ENCODE results near the gene CCR6.
A peak's percentile ranks its signal among the peaks of the same experiment; 100 is the strongest.

The CCR6 gene

DNA sequence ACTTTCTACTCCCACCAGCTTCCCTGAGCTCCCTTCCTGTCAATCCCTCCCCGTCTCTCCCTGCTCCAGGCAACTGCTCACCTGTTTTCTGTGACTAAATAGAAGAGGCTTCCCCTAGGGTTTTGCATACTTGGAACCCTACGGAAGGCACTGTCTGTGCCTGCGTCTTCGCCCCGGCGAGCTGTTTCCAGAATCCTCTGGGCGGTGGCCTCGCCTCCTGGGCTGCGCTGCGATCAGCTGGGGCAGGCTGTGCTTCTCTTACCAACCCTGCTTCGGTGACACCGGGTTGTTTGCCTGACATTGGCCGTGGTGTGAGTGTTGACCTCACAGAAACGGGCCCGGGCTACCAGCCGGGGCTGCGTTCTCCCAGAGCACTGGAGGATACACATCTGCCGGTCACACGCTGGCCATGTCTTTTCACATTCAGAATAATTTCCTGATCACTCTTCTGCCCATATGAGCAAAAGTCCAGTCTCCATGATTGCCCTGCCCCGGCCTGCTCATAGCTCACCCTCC, 29.4 kb upstream of the CCR6 start:
- ChIA-PET CTCF (interaction anchor here (1.2 to 1.9 kb wide), 4 partner anchors 33 to 51 kb away, joined by 3 to 4 read pairs (median 4); no protein-coding TSS in a partner anchor), POLR2A (no interaction called here)
- H3K36me3 ChIP-seq (ENCODE audit: control insufficient read depth in 4 of 4, insufficient read depth in 4 of 4, low read length in 3 of 4): no peaks in the 10 kb centered on the region
- peak overlapping the region in 1 of 2 experiments; percentile 55 for H3K27ac ChIP-seq (ENCODE audit: insufficient read depth in 1 of 2, low read depth in 1 of 2, low read length in 2 of 2, poor library complexity in 1 of 2, severe bottlenecking in 2 of 2)
- H3K4me1 ChIP-seq (ENCODE audit: control extremely low read depth in 1 of 4, control insufficient read depth in 4 of 4, insufficient read depth in 4 of 4, low read length in 3 of 4): peaks cover 45 to 70% (median 67%) of the 10 kb centered on the region in 4 experiments
- peak overlapping the region in 2 of 7 experiments; percentile 14 to 22 for H3K4me3 ChIP-seq (ENCODE audit: control insufficient read depth in 1 of 7, extremely low read depth in 1 of 7, insufficient read depth in 4 of 7, low read depth in 2 of 7, low read length in 6 of 7)
- DNase-seq: no peak
- no peaks in the 10 kb centered on the region for H3K27me3 ChIP-seq (replicated peaks in 2 of 5; ENCODE audit: control insufficient read depth in 4 of 5, insufficient read depth in 5 of 5, low read length in 4 of 5)
- H3K9me3 ChIP-seq (ENCODE audit: control extremely low read depth in 1 of 5, control insufficient read depth in 4 of 5, insufficient read depth in 2 of 5, low read depth in 1 of 5, low read length in 4 of 5): peaks cover 0 to 2% (median 0%) of the 10 kb centered on the region in 5 experiments
- WGBS (ENCODE audit: insufficient coverage): 95% methylated on average over 19 of the region's 20 CpGs

DNA sequence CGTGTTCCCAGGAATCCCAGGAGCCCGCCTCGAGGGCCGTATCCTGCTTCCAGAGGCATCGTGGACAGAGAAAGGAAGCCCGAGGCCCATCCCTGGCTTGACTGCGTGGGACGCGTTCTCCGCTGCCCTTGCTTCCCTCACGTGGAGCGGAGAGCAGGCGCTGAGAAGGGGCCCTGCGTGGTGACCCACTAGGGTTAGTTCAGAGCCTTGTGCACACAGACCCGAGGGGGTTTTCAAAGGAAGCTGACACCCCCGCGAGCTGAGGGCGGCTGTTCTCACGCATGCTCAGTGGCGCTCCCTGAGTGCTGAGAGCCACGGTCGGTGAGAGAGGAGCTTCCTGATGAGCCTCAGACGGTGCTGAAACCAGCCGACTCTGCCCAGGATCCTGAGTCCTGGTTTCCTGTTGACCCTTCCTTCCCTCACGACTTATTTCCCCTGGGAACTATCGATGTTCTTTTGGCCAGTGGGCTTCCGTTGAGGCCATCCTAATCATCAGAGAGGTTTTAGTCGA, 28.9 kb upstream of the CCR6 start:
- H3K36me3 ChIP-seq (ENCODE audit: control insufficient read depth in 4 of 4, insufficient read depth in 4 of 4, low read length in 3 of 4): no peaks in the 10 kb centered on the region
- peak overlapping the region in 2 of 7 experiments; percentile 2 to 19 for H3K4me3 ChIP-seq (ENCODE audit: control insufficient read depth in 1 of 7, extremely low read depth in 1 of 7, insufficient read depth in 4 of 7, low read depth in 2 of 7, low read length in 6 of 7)
- H3K9me3 ChIP-seq (ENCODE audit: control extremely low read depth in 1 of 5, control insufficient read depth in 4 of 5, insufficient read depth in 2 of 5, low read depth in 1 of 5, low read length in 4 of 5): peaks cover 0 to 2% (median 0%) of the 10 kb centered on the region in 5 experiments
- peak overlapping the region in 1 of 2 experiments; percentile 55 for H3K27ac ChIP-seq (ENCODE audit: insufficient read depth in 1 of 2, low read depth in 1 of 2, low read length in 2 of 2, poor library complexity in 1 of 2, severe bottlenecking in 2 of 2)
- no peaks in the 10 kb centered on the region for H3K27me3 ChIP-seq (replicated peaks in 2 of 5; ENCODE audit: control insufficient read depth in 4 of 5, insufficient read depth in 5 of 5, low read length in 4 of 5)
- CTCF ChIA-PET: interaction anchor here (1.2 to 1.6 kb wide), 5 partner anchors 32 to 50 kb away, joined by 3 to 4 read pairs (median 3); no protein-coding TSS in a partner anchor
- WGBS (ENCODE audit: insufficient coverage): 58% methylated on average over 25 of the region's 28 CpGs
- peaks cover 45 to 74% (median 67%) of the 10 kb centered on the region in 4 experiments for H3K4me1 ChIP-seq (ENCODE audit: control extremely low read depth in 1 of 4, control insufficient read depth in 4 of 4, insufficient read depth in 4 of 4, low read length in 3 of 4)
- POLR2A ChIA-PET: no interaction called here
- DNase-seq: peak in 2 of 3 donors; percentile 73 to 75

GRCh38 chr6:167094436-167094819, 28.5 kb upstream of the CCR6 start:
- DNase-seq: peak in 2 of 3 donors; percentile 42 to 46
- Histone ChIP-seq H3K9me3 (ENCODE audit: control extremely low read depth in 1 of 5, control insufficient read depth in 4 of 5, insufficient read depth in 2 of 5, low read depth in 1 of 5, low read length in 4 of 5) (peaks cover 0 to 2% (median 0%) of the 10 kb centered on the region in 5 experiments), H3K4me1 (ENCODE audit: control extremely low read depth in 1 of 4, control insufficient read depth in 4 of 4, insufficient read depth in 4 of 4, low read length in 3 of 4) (peaks cover 45 to 75% (median 64%) of the 10 kb centered on the region in 4 experiments), H3K27ac (ENCODE audit: insufficient read depth in 1 of 2, low read depth in 1 of 2, low read length in 2 of 2, poor library complexity in 1 of 2, severe bottlenecking in 2 of 2) (peak overlapping the region in 1 of 2 experiments; percentile 55), H3K27me3 (replicated peaks in 2 of 5; ENCODE audit: control insufficient read depth in 4 of 5, insufficient read depth in 5 of 5, low read length in 4 of 5) (no peaks in the 10 kb centered on the region), H3K4me3 (ENCODE audit: control insufficient read depth in 1 of 7, extremely low read depth in 1 of 7, insufficient read depth in 4 of 7, low read depth in 2 of 7, low read length in 6 of 7) (no peak overlapping the region), H3K36me3 (ENCODE audit: control insufficient read depth in 4 of 4, insufficient read depth in 4 of 4, low read length in 3 of 4) (no peaks in the 10 kb centered on the region)
- ChIA-PET CTCF (interaction anchor here (0.5 to 1.6 kb wide), 4 partner anchors 45 to 136 kb away, joined by 3 to 4 read pairs (median 3); no protein-coding TSS in a partner anchor), POLR2A (no interaction called here)
- WGBS (ENCODE audit: insufficient coverage): 72% methylated on average over 12 of the region's 12 CpGs

DNA sequence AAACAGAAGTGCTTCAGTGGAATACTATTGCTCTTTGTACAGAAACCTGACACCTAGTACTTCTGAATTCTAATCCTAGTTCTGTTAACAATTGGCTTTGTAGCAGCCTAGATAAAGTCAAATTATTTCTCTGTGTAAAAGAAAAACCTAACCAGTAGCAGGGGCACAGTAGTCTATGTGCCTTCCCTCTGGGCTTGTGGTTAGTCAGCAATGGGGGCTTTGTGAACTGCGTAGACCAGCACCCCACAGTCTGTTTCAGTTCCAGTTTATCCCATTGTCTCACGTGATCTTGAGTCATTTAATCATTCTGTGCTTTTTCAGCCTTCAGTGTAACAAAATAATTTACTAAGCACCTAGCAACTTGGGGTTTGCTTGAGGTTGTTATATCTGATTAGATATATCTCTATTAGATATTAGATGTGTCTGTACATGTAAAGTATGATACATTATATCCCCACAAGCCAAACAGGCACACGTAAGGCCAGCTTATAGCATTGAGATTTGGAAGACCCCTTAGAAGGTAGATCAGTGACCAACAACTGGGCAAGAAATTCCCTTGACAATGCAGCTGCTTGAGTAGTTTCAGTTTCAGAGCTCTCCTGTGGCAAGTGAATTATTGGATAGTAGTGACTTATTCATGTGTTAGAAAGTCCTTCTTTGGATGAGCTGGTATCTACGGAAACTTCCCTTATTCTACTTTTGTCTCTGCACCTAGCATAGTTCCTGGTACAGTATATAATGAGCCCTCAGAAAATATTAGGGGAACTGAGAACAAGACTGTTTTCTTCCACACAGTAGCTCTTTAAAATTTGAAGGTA, 27.9 kb upstream of the CCR6 start:
- Histone ChIP-seq H3K27ac (ENCODE audit: insufficient read depth in 1 of 2, low read depth in 1 of 2, low read length in 2 of 2, poor library complexity in 1 of 2, severe bottlenecking in 2 of 2) (peak overlapping the region in 1 of 2 experiments; percentile 55), H3K4me1 (ENCODE audit: control extremely low read depth in 1 of 4, control insufficient read depth in 4 of 4, insufficient read depth in 4 of 4, low read length in 3 of 4) (peaks cover 45 to 69% (median 58%) of the 10 kb centered on the region in 4 experiments), H3K27me3 (replicated peaks in 2 of 5; ENCODE audit: control insufficient read depth in 4 of 5, insufficient read depth in 5 of 5, low read length in 4 of 5) (no peaks in the 10 kb centered on the region), H3K36me3 (ENCODE audit: control insufficient read depth in 4 of 4, insufficient read depth in 4 of 4, low read length in 3 of 4) (no peaks in the 10 kb centered on the region), H3K4me3 (ENCODE audit: control insufficient read depth in 1 of 7, extremely low read depth in 1 of 7, insufficient read depth in 4 of 7, low read depth in 2 of 7, low read length in 6 of 7) (no peak overlapping the region), H3K9me3 (ENCODE audit: control extremely low read depth in 1 of 5, control insufficient read depth in 4 of 5, insufficient read depth in 2 of 5, low read depth in 1 of 5, low read length in 4 of 5) (no peaks in the 10 kb centered on the region)
- ChIA-PET POLR2A (no interaction called here), CTCF (interaction anchor here (0.5 to 1.6 kb wide), 5 partner anchors 11 to 137 kb away, joined by 3 to 6 read pairs (median 3); no protein-coding TSS in a partner anchor)
- 83% methylated on average over 1 of the region's 4 CpGs for WGBS (ENCODE audit: insufficient coverage)
- peak in 2 of 3 donors; percentile 62 to 69 for DNase-seq

- POLR2A ChIA-PET: no interaction called here
- CTCF ChIA-PET: interaction anchor here (0.5 to 1.6 kb wide), 3 partner anchors 10 to 1475 kb away, joined by 4 to 6 read pairs (median 4); no protein-coding TSS in a partner anchor
- Histone ChIP-seq H3K27ac (ENCODE audit: insufficient read depth in 1 of 2, low read depth in 1 of 2, low read length in 2 of 2, poor library complexity in 1 of 2, severe bottlenecking in 2 of 2) (no peak overlapping the region), H3K36me3 (ENCODE audit: control insufficient read depth in 4 of 4, insufficient read depth in 4 of 4, low read length in 3 of 4) (no peaks in the 10 kb centered on the region), H3K27me3 (replicated peaks in 2 of 5; ENCODE audit: control insufficient read depth in 4 of 5, insufficient read depth in 5 of 5, low read length in 4 of 5) (no peaks in the 10 kb centered on the region), H3K4me1 (ENCODE audit: control extremely low read depth in 1 of 4, control insufficient read depth in 4 of 4, insufficient read depth in 4 of 4, low read length in 3 of 4) (peaks cover 36 to 61% (median 51%) of the 10 kb centered on the region in 4 experiments), H3K9me3 (ENCODE audit: control extremely low read depth in 1 of 5, control insufficient read depth in 4 of 5, insufficient read depth in 2 of 5, low read depth in 1 of 5, low read length in 4 of 5) (no peaks in the 10 kb centered on the region), H3K4me3 (ENCODE audit: control insufficient read depth in 1 of 7, extremely low read depth in 1 of 7, insufficient read depth in 4 of 7, low read depth in 2 of 7, low read length in 6 of 7) (no peak overlapping the region)
- 94% methylated on average over 2 of the region's 2 CpGs for WGBS (ENCODE audit: insufficient coverage)
- DNase-seq: no peak
These were observed 27.0 kb upstream of the CCR6 start for GRCh38 chr6:167095888-167096287.

DNA sequence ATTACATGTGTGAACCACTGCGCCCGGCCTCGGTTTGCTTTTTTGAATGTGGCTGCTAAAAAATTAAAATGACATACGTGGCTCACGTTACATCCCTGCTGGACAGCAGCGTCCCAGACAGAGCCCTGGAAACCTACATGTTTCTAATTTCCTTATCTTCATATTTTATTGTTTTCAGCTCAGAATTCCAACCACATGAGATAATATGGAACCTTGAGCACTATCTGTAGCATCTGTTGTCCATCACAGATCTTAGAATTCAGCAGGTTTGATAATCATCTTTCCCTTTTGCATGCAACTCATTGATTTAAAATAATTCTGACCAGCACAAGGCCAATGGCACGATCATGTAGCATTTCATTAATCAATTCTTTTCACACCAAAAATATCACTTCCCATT, 25.9 kb upstream of the CCR6 start:
- POLR2A ChIA-PET: no interaction called here
- no peaks in the 10 kb centered on the region for H3K36me3 ChIP-seq (ENCODE audit: control insufficient read depth in 4 of 4, insufficient read depth in 4 of 4, low read length in 3 of 4)
- peaks cover 29 to 51% (median 40%) of the 10 kb centered on the region in 4 experiments for H3K4me1 ChIP-seq (ENCODE audit: control extremely low read depth in 1 of 4, control insufficient read depth in 4 of 4, insufficient read depth in 4 of 4, low read length in 3 of 4)
- DNase-seq: no peak
- 98% methylated on average over 7 of the region's 7 CpGs for WGBS (ENCODE audit: insufficient coverage)
- no peaks in the 10 kb centered on the region for H3K9me3 ChIP-seq (ENCODE audit: control extremely low read depth in 1 of 5, control insufficient read depth in 4 of 5, insufficient read depth in 2 of 5, low read depth in 1 of 5, low read length in 4 of 5)
- H3K27ac ChIP-seq (ENCODE audit: insufficient read depth in 1 of 2, low read depth in 1 of 2, low read length in 2 of 2, poor library complexity in 1 of 2, severe bottlenecking in 2 of 2): no peak overlapping the region
- no peaks in the 10 kb centered on the region for H3K27me3 ChIP-seq (replicated peaks in 2 of 5; ENCODE audit: control insufficient read depth in 4 of 5, insufficient read depth in 5 of 5, low read length in 4 of 5)
- CTCF ChIA-PET: no interaction called here
- H3K4me3 ChIP-seq (ENCODE audit: control insufficient read depth in 1 of 7, extremely low read depth in 1 of 7, insufficient read depth in 4 of 7, low read depth in 2 of 7, low read length in 6 of 7): no peak overlapping the region
